Measurements from ENCODE around the gene TBC1D22A.
"Not testable (repeated sequence)": the region's sequence is repeated elsewhere in the genome, so short reads cannot be mapped to it uniquely, and the experiment has no call there.

DNA sequence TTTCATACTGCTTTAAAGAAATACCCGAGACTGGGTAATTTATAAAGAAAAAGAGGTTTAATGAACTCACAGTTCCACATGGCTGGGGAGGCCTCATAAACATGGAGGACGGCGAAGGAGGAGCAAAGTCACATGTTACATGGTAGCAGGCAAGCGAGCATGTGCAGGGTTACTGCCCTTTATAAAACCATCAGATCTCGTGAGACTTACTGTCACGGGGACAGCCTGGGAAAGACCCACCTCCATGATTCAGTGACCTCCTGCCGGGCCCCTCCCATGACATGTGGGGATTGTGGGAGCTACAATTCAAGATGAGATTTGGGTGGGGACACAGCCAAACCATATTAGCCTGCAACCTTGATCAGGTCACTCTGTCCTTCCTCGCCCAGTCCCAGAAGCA, 378.5 kb downstream of the TBC1D22A start:
- TF ChIP-seq SPI1 (IDR thresholded peaks at IDR 0.05; ENCODE audit: borderline replicate concordance, insufficient read depth, low read depth, low read length); GABPA (IDR thresholded peaks at IDR 0.05; ENCODE audit: low read depth); EZH2 (IDR thresholded peaks at IDR 0.05; ENCODE audit: borderline replicate concordance, control insufficient read depth, low read depth, low read length); JUND (IDR thresholded peaks at IDR 0.05; ENCODE audit: low read depth, low read length); STAT3 (IDR thresholded peaks at IDR 0.05; ENCODE audit: low read depth, low read length); MYC (IDR thresholded peaks at IDR 0.05; ENCODE audit: insufficient read depth, insufficient read length, insufficient replicate concordance, low read length, severe bottlenecking); RFX5 (IDR thresholded peaks at IDR 0.05; ENCODE audit: low read depth, low read length); POLR2AphosphoS5 (IDR thresholded peaks at IDR 0.05; ENCODE audit: low read length); ZNF274 (IDR thresholded peaks at IDR 0.05; ENCODE audit: insufficient read depth, insufficient read length); ZSCAN29 (IDR thresholded peaks at IDR 0.05); GATAD2B (conservative IDR thresholded peaks at IDR 0.05; ENCODE audit: low read depth): not testable (repeated sequence)
- TF ChIP-seq, protein P1, sequence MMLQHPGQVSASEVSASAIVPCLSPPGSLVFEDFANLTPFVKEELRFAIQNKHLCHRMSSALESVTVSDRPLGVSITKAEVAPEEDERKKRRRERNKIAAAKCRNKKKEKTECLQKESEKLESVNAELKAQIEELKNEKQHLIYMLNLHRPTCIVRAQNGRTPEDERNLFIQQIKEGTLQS (IDR thresholded peaks at IDR 0.05; ENCODE audit: borderline replicate concordance, extremely low read depth, low read depth, low read length): not testable (repeated sequence)
- TF ChIP-seq, protein P2, sequence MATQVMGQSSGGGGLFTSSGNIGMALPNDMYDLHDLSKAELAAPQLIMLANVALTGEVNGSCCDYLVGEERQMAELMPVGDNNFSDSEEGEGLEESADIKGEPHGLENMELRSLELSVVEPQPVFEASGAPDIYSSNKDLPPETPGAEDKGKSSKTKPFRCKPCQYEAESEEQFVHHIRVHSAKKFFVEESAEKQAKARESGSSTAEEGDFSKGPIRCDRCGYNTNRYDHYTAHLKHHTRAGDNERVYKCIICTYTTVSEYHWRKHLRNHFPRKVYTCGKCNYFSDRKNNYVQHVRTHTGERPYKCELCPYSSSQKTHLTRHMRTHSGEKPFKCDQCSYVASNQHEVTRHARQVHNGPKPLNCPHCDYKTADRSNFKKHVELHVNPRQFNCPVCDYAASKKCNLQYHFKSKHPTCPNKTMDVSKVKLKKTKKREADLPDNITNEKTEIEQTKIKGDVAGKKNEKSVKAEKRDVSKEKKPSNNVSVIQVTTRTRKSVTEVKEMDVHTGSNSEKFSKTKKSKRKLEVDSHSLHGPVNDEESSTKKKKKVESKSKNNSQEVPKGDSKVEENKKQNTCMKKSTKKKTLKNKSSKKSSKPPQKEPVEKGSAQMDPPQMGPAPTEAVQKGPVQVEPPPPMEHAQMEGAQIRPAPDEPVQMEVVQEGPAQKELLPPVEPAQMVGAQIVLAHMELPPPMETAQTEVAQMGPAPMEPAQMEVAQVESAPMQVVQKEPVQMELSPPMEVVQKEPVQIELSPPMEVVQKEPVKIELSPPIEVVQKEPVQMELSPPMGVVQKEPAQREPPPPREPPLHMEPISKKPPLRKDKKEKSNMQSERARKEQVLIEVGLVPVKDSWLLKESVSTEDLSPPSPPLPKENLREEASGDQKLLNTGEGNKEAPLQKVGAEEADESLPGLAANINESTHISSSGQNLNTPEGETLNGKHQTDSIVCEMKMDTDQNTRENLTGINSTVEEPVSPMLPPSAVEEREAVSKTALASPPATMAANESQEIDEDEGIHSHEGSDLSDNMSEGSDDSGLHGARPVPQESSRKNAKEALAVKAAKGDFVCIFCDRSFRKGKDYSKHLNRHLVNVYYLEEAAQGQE (IDR thresholded peaks at IDR 0.05; ENCODE audit: low read depth, low read length): not testable (repeated sequence)
- TF ChIP-seq, protein P3, sequence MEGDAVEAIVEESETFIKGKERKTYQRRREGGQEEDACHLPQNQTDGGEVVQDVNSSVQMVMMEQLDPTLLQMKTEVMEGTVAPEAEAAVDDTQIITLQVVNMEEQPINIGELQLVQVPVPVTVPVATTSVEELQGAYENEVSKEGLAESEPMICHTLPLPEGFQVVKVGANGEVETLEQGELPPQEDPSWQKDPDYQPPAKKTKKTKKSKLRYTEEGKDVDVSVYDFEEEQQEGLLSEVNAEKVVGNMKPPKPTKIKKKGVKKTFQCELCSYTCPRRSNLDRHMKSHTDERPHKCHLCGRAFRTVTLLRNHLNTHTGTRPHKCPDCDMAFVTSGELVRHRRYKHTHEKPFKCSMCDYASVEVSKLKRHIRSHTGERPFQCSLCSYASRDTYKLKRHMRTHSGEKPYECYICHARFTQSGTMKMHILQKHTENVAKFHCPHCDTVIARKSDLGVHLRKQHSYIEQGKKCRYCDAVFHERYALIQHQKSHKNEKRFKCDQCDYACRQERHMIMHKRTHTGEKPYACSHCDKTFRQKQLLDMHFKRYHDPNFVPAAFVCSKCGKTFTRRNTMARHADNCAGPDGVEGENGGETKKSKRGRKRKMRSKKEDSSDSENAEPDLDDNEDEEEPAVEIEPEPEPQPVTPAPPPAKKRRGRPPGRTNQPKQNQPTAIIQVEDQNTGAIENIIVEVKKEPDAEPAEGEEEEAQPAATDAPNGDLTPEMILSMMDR (IDR thresholded peaks at IDR 0.05 in 2 of 3, conservative IDR thresholded peaks at IDR 0.05 in 1 of 3; ENCODE audit: control insufficient read depth in 2 of 3, extremely low read depth in 1 of 3, insufficient read depth in 1 of 3, low read depth in 3 of 3, low read length in 3 of 3): not testable (repeated sequence)

Data from GM12878 (cell line).